ENCODE results near the gene ROR1. TPM values are rescaled to one million over a fixed set of nuclear protein-coding genes. Genes with fewer than 3 reads are reported as not detected.
A peak's percentile ranks its signal among the peaks of the same experiment; 100 is the strongest.

Gene ROR1
- total RNA-seq, 1 donor: 52.5 TPM

DNA sequence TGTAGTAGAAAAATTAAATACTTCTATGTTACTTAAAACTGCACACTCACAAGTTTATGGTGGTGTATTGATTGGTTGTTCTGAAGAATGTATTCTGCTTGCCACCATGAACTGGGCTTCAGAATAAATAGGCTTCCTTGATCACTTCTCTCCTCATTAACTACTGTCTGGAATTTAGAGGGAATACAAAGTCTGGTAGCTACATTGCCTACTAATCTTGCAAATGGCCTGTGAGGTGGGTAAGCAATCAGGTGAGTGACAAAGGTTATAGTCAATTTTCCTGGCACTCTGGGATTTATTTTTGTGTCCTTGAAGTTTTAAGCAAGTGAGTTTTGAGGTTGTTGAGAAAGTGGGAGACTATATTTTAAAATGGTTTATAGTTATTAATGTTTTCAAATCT, 101.8 kb downstream of the ROR1 start:
- Histone ChIP-seq H3K27ac (ENCODE audit: low read depth, low read length) (peak overlapping the region; percentile 80), H3K4me2 (ENCODE audit: insufficient read depth, low read length) (peak overlapping the region; percentile 63), H2AFZ (ENCODE audit: low read length) (no peak overlapping the region), H3K9me3 (ENCODE audit: low read depth, low read length) (no peaks in the 10 kb centered on the region), H4K20me1 (ENCODE audit: insufficient read depth, low read length) (peaks cover 4% of the 10 kb centered on the region), H3K36me3 (ENCODE audit: insufficient read depth, low read length) (no peaks in the 10 kb centered on the region), H3K79me2 (ENCODE audit: insufficient read depth, low read length) (peaks cover 54% of the 10 kb centered on the region), H3K27me3 (ENCODE audit: insufficient read depth, low read length) (no peaks in the 10 kb centered on the region), H3K4me3 (ENCODE audit: insufficient read depth, low read length) (no peak overlapping the region), H3K4me1 (ENCODE audit: insufficient read depth, low read length) (peaks cover 73% of the 10 kb centered on the region)
- TF ChIP-seq, protein P1, sequence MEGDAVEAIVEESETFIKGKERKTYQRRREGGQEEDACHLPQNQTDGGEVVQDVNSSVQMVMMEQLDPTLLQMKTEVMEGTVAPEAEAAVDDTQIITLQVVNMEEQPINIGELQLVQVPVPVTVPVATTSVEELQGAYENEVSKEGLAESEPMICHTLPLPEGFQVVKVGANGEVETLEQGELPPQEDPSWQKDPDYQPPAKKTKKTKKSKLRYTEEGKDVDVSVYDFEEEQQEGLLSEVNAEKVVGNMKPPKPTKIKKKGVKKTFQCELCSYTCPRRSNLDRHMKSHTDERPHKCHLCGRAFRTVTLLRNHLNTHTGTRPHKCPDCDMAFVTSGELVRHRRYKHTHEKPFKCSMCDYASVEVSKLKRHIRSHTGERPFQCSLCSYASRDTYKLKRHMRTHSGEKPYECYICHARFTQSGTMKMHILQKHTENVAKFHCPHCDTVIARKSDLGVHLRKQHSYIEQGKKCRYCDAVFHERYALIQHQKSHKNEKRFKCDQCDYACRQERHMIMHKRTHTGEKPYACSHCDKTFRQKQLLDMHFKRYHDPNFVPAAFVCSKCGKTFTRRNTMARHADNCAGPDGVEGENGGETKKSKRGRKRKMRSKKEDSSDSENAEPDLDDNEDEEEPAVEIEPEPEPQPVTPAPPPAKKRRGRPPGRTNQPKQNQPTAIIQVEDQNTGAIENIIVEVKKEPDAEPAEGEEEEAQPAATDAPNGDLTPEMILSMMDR (IDR thresholded peaks at IDR 0.05; ENCODE audit: extremely low read depth, low read depth, low read length): no peak
- no peak for DNase-seq (ENCODE audit: insufficient read length, low spot score, missing footprints)

DNA sequence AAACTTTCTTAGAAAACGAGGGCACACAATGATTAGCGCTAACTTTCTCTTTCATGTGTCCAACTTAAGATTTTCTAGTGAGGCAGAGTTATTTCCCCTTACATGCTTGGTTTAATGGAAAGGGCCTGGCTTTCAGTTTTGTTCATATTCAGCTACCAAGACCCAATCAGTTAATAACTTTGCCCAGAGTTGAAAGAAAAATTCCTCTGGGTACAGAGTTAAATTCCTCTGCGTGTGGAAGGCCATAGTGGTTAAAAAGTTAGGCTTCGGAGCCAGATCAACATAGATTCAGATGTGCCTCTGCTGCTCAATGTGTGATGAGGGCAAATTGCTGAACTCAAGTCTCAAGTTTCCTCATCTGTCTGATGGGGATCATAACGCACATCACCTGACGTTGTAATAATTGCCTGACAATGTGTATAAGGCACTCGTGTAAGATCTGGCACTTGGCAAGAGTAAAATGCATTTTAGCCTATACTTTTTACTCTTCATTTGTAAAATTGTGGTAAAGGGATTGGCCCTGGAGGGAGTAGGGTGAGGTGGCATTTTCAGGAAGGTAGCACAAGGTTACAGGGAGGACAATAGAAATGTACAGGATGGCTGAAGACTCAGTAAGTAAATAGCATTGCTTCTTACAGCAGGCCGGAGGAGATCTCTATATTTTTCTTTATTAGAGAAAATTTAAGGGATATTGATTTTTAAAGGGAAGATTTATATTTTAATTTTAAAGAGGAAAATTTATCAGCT, 103.4 kb downstream of the ROR1 start:
- no peak overlapping the region for H2AFZ ChIP-seq (ENCODE audit: low read length)
- no peaks in the 10 kb centered on the region for H3K36me3 ChIP-seq (ENCODE audit: insufficient read depth, low read length)
- H4K20me1 ChIP-seq (ENCODE audit: insufficient read depth, low read length): peaks cover 4% of the 10 kb centered on the region
- H3K27ac ChIP-seq (ENCODE audit: low read depth, low read length): peak overlapping the region; percentile 80
- no peaks in the 10 kb centered on the region for H3K27me3 ChIP-seq (ENCODE audit: insufficient read depth, low read length)
- peak; percentile 34 for DNase-seq (ENCODE audit: insufficient read length, low spot score, missing footprints)
- peaks cover 73% of the 10 kb centered on the region for H3K4me1 ChIP-seq (ENCODE audit: insufficient read depth, low read length)
- H3K4me2 ChIP-seq (ENCODE audit: insufficient read depth, low read length): peak overlapping the region; percentile 63
- H3K79me2 ChIP-seq (ENCODE audit: insufficient read depth, low read length): peaks cover 55% of the 10 kb centered on the region
- no peaks in the 10 kb centered on the region for H3K9me3 ChIP-seq (ENCODE audit: low read depth, low read length)
- H3K4me3 ChIP-seq (ENCODE audit: insufficient read depth, low read length): no peak overlapping the region
- TF ChIP-seq, protein P1 (IDR thresholded peaks at IDR 0.05; ENCODE audit: extremely low read depth, low read depth, low read length): no peak

GRCh38 chr1:63877816-63878215, 104.0 kb downstream of the ROR1 start:
- H3K4me1 ChIP-seq (ENCODE audit: insufficient read depth, low read length): peaks cover 68% of the 10 kb centered on the region
- no peak overlapping the region for H2AFZ ChIP-seq (ENCODE audit: low read length)
- no peak for DNase-seq (ENCODE audit: insufficient read length, low spot score, missing footprints)
- H3K27ac ChIP-seq (ENCODE audit: low read depth, low read length): peak overlapping the region; percentile 80
- no peaks in the 10 kb centered on the region for H3K9me3 ChIP-seq (ENCODE audit: low read depth, low read length)
- peaks cover 54% of the 10 kb centered on the region for H3K79me2 ChIP-seq (ENCODE audit: insufficient read depth, low read length)
- H4K20me1 ChIP-seq (ENCODE audit: insufficient read depth, low read length): peaks cover 4% of the 10 kb centered on the region
- H3K4me2 ChIP-seq (ENCODE audit: insufficient read depth, low read length): peak overlapping the region; percentile 8
- H3K36me3 ChIP-seq (ENCODE audit: insufficient read depth, low read length): no peaks in the 10 kb centered on the region
- no peaks in the 10 kb centered on the region for H3K27me3 ChIP-seq (ENCODE audit: insufficient read depth, low read length)
- H3K4me3 ChIP-seq (ENCODE audit: insufficient read depth, low read length): no peak overlapping the region
- TF ChIP-seq, protein P1 (IDR thresholded peaks at IDR 0.05; ENCODE audit: extremely low read depth, low read depth, low read length): no peak

GRCh38 chr1:63878932-63879331, 105.1 kb downstream of the ROR1 start:
- H3K27ac ChIP-seq (ENCODE audit: low read depth, low read length): peak overlapping the region; percentile 46
- H3K4me2 ChIP-seq (ENCODE audit: insufficient read depth, low read length): peak overlapping the region; percentile 8
- H3K36me3 ChIP-seq (ENCODE audit: insufficient read depth, low read length): no peaks in the 10 kb centered on the region
- H3K27me3 ChIP-seq (ENCODE audit: insufficient read depth, low read length): no peaks in the 10 kb centered on the region
- peaks cover 62% of the 10 kb centered on the region for H3K79me2 ChIP-seq (ENCODE audit: insufficient read depth, low read length)
- no peaks in the 10 kb centered on the region for H3K9me3 ChIP-seq (ENCODE audit: low read depth, low read length)
- H2AFZ ChIP-seq (ENCODE audit: low read length): no peak overlapping the region
- H3K4me3 ChIP-seq (ENCODE audit: insufficient read depth, low read length): no peak overlapping the region
- DNase-seq (ENCODE audit: insufficient read length, low spot score, missing footprints): peak; percentile 66
- TF ChIP-seq, protein P1 (IDR thresholded peaks at IDR 0.05; ENCODE audit: extremely low read depth, low read depth, low read length): no peak
- H4K20me1 ChIP-seq (ENCODE audit: insufficient read depth, low read length): peaks cover 8% of the 10 kb centered on the region
- peaks cover 57% of the 10 kb centered on the region for H3K4me1 ChIP-seq (ENCODE audit: insufficient read depth, low read length)

Data from osteoblast (primary cell).